ENCODE results near the gene CNIH2.

GRCh38 chr11:66233301-66233700, 44.7 kb upstream of the CNIH2 start:
- TF ChIP-seq PKNOX1 (IDR thresholded peaks at IDR 0.05) (no peak), FOXA1 (IDR thresholded peaks at IDR 0.05) (no peak), BHLHE40 (IDR thresholded peaks at IDR 0.05; ENCODE audit: borderline replicate concordance) (no peak), TARDBP (IDR thresholded peaks at IDR 0.05) (no peak)

Measured in HEK293T (cell line).